Fibroblast of peridontal ligament (primary cell): ENCODE data around the gene ZC2HC1B.
"Not testable (repeated sequence)": the region's sequence is repeated elsewhere in the genome, so short reads cannot be mapped to it uniquely, and the experiment has no call there.

Source experiments
- DNase-seq: peaks from one replicate; pipeline ENCODE4 v3.0.0-alpha.2; 2010; ENCODE audit errors: extremely low read depth

The ZC2HC1B gene

DNA sequence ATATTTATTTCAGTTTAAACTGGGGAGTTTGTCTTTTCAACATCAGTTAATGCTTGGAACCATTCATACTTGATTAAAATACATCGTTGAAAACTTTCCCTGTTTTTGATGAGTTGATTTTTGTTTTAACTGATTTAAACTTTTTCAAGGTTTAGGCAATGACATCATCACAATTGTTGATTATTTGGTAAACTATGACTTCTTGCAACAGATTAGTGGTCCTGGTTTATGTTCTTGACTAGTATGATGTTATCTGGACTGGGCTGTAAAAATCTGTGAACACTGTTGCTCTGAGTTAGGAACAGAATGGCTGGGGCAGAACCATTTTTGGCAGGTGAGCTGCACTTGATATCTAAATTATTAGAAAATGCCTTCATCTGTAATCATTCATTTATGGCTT lies at the start of gene ZC2HC1B:
TSS of gene ZC2HC1B (plus strand) at position 241 of the 400 bp plus-strand sequence. CDS start at position 307, 66 bp downstream.
- DNase-seq: no peak

- DNase-seq: no peak
Observed at GRCh38 chr6:143817621-143818020, 46.7 kb upstream of the ZC2HC1B start.

DNA sequence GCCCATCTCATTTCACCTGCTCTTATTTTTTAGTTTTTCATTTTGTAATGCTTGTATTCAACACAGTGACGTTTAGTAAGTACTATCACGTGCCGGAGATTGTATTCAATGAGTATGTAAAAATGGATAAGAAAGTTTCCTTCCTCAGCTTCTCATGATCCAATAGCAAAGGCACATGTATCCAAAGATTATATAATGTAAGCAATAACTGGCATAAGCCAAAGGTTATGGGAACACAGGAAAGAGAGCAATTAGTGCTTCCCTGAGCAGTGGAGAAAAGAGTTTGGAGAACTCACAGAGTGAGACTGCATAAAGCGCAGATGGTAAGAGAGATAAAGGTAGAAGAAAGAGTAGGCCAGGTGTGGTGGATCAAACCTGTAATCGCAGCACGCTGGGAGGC lies 42.9 kb upstream of the ZC2HC1B start:
- no peak for DNase-seq

DNA sequence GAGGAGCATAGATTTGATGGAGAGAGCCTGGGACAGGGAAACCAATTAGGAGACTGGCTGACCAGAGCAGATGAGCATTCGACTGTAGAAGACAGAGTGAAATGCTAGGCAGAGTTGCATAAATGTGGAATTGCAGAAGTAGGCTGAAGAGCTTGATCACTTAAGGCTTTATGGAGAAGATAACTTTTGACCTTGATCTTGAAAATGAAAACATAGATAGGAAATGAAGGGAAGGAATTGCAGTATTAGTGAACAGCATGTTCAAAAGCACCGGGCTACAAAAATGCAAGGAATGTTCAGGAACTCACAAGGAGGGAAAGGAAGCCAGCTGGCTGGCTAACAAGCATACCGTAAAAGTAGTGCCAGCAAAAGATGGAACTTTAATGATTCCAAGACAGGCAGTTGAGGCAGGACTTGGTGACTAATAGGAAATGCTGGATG lies 41.7 kb upstream of the ZC2HC1B start:
- DNase-seq: peak; percentile 16

DNA sequence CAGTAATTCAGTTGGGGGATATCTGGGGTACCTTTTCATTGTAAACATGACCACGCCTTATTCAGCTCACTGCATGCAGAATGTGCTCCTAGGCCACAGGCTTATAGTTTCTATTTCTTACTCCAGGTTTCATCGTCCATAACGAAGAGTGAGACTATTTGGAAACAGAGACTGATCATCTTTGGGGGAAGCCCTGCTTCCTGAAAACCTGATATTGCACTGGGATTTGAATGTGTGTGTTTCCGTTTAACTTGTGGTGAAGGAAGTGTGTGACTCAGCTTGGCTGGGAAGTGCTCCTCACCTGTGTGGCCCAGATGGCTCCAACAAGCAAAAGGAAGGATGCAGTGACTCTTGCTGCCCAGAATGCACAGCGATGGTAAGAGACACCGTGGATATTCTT lies 40.7 kb upstream of the ZC2HC1B start:
- DNase-seq: no peak

GRCh38 chr6:143828572-143828971 lies 35.7 kb upstream of the ZC2HC1B start:
- DNase-seq: no peak

- DNase-seq: no peak
Observed at GRCh38 chr6:143836150-143836549, 28.1 kb upstream of the ZC2HC1B start.

DNA sequence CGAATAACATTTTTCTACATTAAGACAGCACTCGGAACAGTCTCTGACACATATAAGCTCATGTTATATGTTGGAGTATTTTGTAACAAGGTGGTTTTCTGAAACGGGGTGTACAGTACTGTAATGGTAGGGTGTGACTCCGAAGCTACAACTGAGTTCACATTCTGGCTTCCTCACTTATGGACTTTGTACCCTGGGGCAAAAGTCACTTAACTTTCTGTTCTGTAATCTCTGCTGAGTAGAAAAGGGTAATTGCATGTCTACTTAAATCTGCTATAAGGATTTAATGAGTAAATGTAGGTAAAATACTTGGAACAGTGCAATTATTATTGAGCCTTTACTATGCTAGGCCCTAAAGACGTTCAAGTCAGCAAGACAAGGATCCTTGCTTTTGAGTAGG lies 25.9 kb upstream of the ZC2HC1B start:
- no peak for DNase-seq

DNA sequence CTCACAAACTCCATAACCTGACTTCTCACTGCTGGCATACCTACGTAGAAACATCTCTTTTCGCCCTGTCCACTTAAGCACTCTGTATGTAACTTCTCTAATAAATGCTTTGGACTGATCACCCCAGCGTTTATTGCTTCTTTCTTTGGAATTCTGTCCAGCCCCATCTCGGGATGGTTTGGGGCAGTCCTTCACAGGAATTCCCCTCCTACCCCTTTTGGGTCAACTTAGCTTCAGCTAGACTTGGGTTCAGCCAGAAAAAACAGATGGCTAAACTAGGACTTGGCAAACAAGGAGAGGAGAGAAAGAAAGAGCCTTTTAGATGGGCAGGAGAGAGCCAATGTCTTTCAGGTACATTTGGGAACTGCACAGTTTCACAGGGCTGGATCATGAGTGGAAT lies 25.1 kb upstream of the ZC2HC1B start:
- no peak for DNase-seq

- no peak for DNase-seq
Observed at GRCh38 chr6:143840595-143841265, 23.5 kb upstream of the ZC2HC1B start.

DNA sequence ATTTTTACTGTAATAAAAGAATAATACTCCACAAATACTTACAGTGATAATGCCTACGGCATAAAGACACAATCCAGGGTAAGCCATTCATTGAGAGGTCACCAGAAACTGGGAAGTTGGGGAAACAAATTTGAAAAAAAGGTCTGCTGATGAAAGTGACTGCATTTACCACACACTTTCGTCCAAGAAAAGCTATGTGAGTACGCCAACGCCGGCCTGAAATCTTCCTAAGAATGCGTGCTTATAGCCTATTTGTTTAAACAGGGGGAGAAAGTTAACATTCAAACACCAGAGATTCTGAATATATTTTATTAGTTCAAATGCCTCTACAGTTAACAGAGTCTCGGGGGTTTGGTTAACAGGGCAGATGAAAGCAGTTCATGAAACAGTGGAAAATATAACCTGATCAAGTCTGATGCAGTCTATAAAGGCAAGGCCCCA lies 21.8 kb upstream of the ZC2HC1B start:
- peak; percentile 68 for DNase-seq

DNA sequence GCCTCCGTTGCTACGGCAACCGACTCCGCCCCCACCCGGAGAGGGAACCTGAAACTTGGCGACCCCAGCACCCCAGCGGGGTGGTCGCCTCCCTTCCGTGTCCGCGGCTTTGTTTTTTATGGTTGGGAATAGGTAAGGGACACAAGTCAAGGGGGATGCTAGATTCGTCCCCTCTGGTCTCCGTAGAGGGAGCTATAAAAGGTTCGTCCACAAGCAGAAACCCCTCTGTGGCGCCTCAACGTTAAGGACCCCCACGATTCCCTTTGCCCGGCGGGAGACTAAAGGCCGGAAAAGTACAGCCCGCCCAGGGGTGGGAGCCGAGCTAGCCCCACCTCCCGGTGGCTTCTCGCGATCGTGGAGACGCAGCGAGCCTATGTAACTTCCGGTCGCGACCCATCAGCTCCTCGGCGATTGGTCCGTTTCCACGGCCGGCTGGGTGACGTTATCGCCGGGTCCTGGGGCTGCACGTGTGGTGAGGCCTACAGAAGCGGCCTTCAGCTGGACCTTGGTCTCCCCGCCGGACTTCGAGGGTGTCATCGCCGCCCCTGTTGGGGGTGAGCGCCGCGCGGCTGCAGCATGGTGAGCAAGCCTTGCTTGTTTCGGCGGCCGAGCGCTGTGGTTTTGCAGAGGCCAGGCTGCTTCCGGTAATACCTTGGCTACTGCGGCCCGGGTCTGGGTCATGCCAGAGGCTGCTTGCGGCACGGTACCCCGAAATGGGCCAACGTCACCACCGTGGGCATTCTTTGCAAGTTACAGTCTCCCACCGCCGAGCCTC lies 21.2 kb upstream of the ZC2HC1B start, which contains the start of gene LTV1:
TSS of gene LTV1 (plus strand) at position 437 of the 775 bp plus-strand sequence. CDS start at position 577, 140 bp downstream.
- peak; percentile 96 for DNase-seq

- no peak for DNase-seq
Observed at GRCh38 chr6:143843677-143843999, 20.6 kb upstream of the ZC2HC1B start.

DNA sequence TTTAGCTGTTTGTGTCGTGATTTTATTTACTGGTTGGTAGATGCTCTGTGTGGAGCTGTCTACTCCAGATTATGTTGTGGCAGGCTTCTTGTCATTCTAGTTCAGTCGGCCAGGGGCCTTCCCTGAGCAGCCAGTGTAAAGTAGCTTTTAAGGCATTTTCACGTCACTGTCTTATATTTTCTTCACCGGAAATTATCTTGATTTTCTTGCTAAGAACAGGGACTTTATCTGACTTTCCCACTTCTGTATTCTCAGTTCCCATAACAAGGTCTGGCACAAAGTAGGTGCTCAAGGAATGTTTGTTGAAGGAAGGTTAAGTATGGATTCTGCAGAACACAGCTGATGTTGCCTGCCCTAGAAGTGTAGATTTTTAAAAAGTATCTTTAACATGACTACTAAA lies 20.3 kb upstream of the ZC2HC1B start:
- peak; percentile 29 for DNase-seq

GRCh38 chr6:143845033-143845432 lies 19.2 kb upstream of the ZC2HC1B start:
- no peak for DNase-seq

- DNase-seq: not testable (repeated sequence)
Observed at GRCh38 chr6:143851706-143852105, 12.6 kb upstream of the ZC2HC1B start.

GRCh38 chr6:143855057-143855456 lies 9.2 kb upstream of the ZC2HC1B start:
- DNase-seq: not testable (repeated sequence)

- not testable (repeated sequence) for DNase-seq
Observed at GRCh38 chr6:143856762-143857161, 7.5 kb upstream of the ZC2HC1B start.

DNA sequence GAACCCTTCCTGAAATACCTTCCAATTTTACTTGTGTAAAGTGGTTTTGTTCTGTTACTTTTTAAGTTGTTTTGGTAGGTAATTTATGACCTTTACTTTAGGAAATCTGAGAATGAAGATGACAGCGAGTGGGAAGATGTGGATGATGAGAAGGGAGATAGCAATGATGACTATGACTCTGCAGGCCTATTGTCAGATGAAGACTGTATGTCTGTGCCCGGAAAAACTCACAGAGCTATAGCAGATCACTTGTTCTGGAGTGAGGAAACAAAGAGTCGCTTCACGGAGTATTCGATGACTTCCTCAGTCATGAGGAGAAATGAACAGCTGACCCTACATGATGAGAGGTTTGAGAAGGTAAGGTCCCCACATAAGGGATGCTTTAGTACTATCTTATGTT lies 6.6 kb upstream of the ZC2HC1B start:
- DNase-seq: no peak

DNA sequence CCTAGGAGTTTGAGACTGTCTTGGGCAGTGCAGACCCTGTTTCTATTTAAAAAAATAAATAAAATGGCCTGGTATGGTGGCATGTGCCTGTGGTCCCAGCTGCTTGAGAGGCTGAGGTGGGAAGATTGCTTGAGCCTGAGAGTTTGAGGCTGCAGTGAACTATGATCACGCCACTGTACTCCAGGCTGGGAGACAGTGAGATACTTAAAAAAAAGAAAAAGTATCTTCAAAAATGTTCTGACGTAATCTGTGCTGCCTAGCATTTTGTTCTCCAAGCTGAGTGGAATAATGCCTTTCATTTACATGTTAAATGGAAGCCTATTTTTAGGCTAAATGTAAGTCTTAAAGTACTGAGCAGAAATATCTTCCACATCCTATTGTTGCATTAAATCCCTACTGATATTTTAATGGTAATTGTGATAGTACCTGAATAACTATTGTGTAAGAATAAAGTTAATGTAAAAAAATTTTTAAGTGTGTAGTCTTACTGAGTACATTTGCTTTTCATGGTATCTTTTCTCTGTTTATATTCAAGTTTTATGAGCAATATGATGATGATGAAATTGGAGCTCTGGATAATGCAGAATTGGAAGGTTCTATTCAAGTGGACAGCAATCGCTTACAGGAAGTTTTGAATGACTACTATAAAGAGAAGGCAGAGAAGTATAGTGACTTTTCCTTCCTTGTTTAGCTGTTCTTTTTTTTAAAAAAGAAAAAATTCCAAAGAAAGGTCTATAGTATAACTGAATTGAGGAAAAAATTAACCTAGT lies 4.2 kb upstream of the ZC2HC1B start:
- no peak for DNase-seq

DNA sequence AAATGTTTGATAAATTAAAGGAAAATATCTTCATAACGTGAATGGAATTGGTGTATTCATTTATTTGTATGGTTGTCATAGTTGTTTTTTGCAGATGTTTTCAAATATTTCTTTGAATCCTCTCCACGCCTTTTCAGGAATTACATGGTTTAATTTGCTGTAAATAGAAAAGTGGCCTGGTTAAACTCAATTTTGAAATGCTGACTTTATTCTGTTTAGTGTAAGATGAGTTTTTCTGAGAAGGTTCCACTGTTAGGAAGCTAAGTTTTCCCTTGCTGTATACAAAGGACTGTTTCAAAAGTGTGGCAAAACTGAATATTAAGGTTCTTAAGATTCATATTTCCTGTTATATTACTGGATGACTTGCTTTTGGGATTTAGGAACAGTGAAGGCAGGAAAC lies 503 bp upstream of the ZC2HC1B start:
- no peak for DNase-seq

- DNase-seq: peak; percentile 6
Observed at GRCh38 chr6:143867236-143867635, 3.0 kb downstream of the ZC2HC1B start.
